ENCODE data around the gene DCST2. TPM values are rescaled to one million over a fixed set of nuclear protein-coding genes. Genes with fewer than 3 reads are reported as not detected.

The DCST2 gene
- polyA plus RNA-seq, 4 donors, result 1.9 to 27.1 (median 10.6) TPM

- Histone ChIP-seq H3K27me3 (ENCODE audit: control insufficient read depth in 3 of 3, insufficient read depth in 3 of 3, low read length in 3 of 3) (peaks cover 0 to 3% (median 0%) of the 10 kb centered on the region in 3 donors), H3K36me3 (ENCODE audit: control insufficient read depth in 3 of 3, insufficient read depth in 2 of 3, low read depth in 1 of 3, low read length in 3 of 3) (peaks cover 4 to 55% (median 6%) of the 10 kb centered on the region in 3 donors), H3K4me1 (ENCODE audit: control insufficient read depth in 3 of 3, insufficient read depth in 2 of 3, low read depth in 1 of 3, low read length in 2 of 3) (peaks cover 1 to 18% (median 3%) of the 10 kb centered on the region in 3 donors), H3K4me3 (ENCODE audit: low read depth in 1 of 3, low read length in 3 of 3) (no peak overlapping the region), H3K27ac (ENCODE audit: low read depth in 1 of 3, low read length in 2 of 3) (no peak overlapping the region), H3K9me3 (ENCODE audit: control insufficient read depth in 2 of 2, insufficient read depth in 1 of 2, low read depth in 1 of 2, low read length in 1 of 2) (no peaks in the 10 kb centered on the region)
- FAIRE-seq (no peak), DNase-seq (no peak)
- 95 to 97% (median 95%) methylated on average over 6 to 8 of the region's 8 CpGs for WGBS, 3 donors
Measured at GRCh38 chr1:155057104-155057503, 23.5 kb upstream of the DCST2 start.

GRCh38 chr1:155053531-155054105 is 20.0 kb upstream of the DCST2 start:
- Histone ChIP-seq H3K27ac (ENCODE audit: low read depth in 1 of 3, low read length in 2 of 3) (no peak overlapping the region), H3K4me1 (ENCODE audit: control insufficient read depth in 3 of 3, insufficient read depth in 2 of 3, low read depth in 1 of 3, low read length in 2 of 3) (peaks cover 3 to 34% (median 3%) of the 10 kb centered on the region in 3 donors), H3K27me3 (ENCODE audit: control insufficient read depth in 3 of 3, insufficient read depth in 3 of 3, low read length in 3 of 3) (no peaks in the 10 kb centered on the region), H3K36me3 (ENCODE audit: control insufficient read depth in 3 of 3, insufficient read depth in 2 of 3, low read depth in 1 of 3, low read length in 3 of 3) (peaks cover 4 to 40% (median 4%) of the 10 kb centered on the region in 3 donors), H3K4me3 (ENCODE audit: low read depth in 1 of 3, low read length in 3 of 3) (no peak overlapping the region), H3K9me3 (ENCODE audit: control insufficient read depth in 2 of 2, insufficient read depth in 1 of 2, low read depth in 1 of 2, low read length in 1 of 2) (no peaks in the 10 kb centered on the region)
- WGBS, 3 donors, result 88 to 95% (median 92%) methylated on average over 7 of the region's 7 CpGs
- no peak for DNase-seq
- no peak for FAIRE-seq

- peak; percentile 50 to 72 for DNase-seq
- no peak for FAIRE-seq
- H3K4me3 ChIP-seq (ENCODE audit: low read depth in 1 of 3, low read length in 3 of 3), result peak overlapping the region; percentile 3 to 65 (median 57)
Measured at GRCh38 chr1:155052439-155053395, 19.1 kb upstream of the DCST2 start.

GRCh38 chr1:155051777-155052398 is 18.3 kb upstream of the DCST2 start:
- Histone ChIP-seq H3K9me3 (ENCODE audit: control insufficient read depth in 2 of 2, insufficient read depth in 1 of 2, low read depth in 1 of 2, low read length in 1 of 2) (no peaks in the 10 kb centered on the region), H3K27ac (ENCODE audit: low read depth in 1 of 3, low read length in 2 of 3) (peak overlapping the region; percentile 48 to 78 (median 69)), H3K4me3 (ENCODE audit: low read depth in 1 of 3, low read length in 3 of 3) (peak overlapping the region; percentile 52 to 65 (median 57)), H3K4me1 (ENCODE audit: control insufficient read depth in 3 of 3, insufficient read depth in 2 of 3, low read depth in 1 of 3, low read length in 2 of 3) (peaks cover 3 to 36% (median 4%) of the 10 kb centered on the region in 3 donors), H3K27me3 (ENCODE audit: control insufficient read depth in 3 of 3, insufficient read depth in 3 of 3, low read length in 3 of 3) (no peaks in the 10 kb centered on the region), H3K36me3 (ENCODE audit: control insufficient read depth in 3 of 3, insufficient read depth in 2 of 3, low read depth in 1 of 3, low read length in 3 of 3) (peaks cover 2 to 23% (median 4%) of the 10 kb centered on the region in 3 donors)
- FAIRE-seq, result no peak
- peak; percentile 54 to 62 for DNase-seq
- WGBS, 3 donors, result 1 to 3% (median 2%) methylated on average over 25 to 27 of the region's 27 CpGs

More at GRCh38 chr1:155052439-155053395, 19.1 kb upstream of the DCST2 start:
- Histone ChIP-seq H3K36me3 (ENCODE audit: control insufficient read depth in 3 of 3, insufficient read depth in 2 of 3, low read depth in 1 of 3, low read length in 3 of 3) (peaks cover 3 to 31% (median 4%) of the 10 kb centered on the region in 3 donors), H3K9me3 (ENCODE audit: control insufficient read depth in 2 of 2, insufficient read depth in 1 of 2, low read depth in 1 of 2, low read length in 1 of 2) (no peaks in the 10 kb centered on the region), H3K27me3 (ENCODE audit: control insufficient read depth in 3 of 3, insufficient read depth in 3 of 3, low read length in 3 of 3) (no peaks in the 10 kb centered on the region), H3K27ac (ENCODE audit: low read depth in 1 of 3, low read length in 2 of 3) (peak overlapping the region in 2 of 3 donors; percentile 15 to 78), H3K4me1 (ENCODE audit: control insufficient read depth in 3 of 3, insufficient read depth in 2 of 3, low read depth in 1 of 3, low read length in 2 of 3) (peaks cover 3 to 36% (median 4%) of the 10 kb centered on the region in 3 donors)
- WGBS, 3 donors, result 26 to 38% (median 35%) methylated on average over 12 of the region's 12 CpGs

GRCh38 chr1:155051342-155051776 is 17.8 kb upstream of the DCST2 start:
- Histone ChIP-seq H3K27me3 (ENCODE audit: control insufficient read depth in 3 of 3, insufficient read depth in 3 of 3, low read length in 3 of 3) (no peaks in the 10 kb centered on the region), H3K4me1 (ENCODE audit: control insufficient read depth in 3 of 3, insufficient read depth in 2 of 3, low read depth in 1 of 3, low read length in 2 of 3) (peaks cover 3 to 36% (median 4%) of the 10 kb centered on the region in 3 donors), H3K4me3 (ENCODE audit: low read depth in 1 of 3, low read length in 3 of 3) (peak overlapping the region; percentile 52 to 65 (median 57)), H3K36me3 (ENCODE audit: control insufficient read depth in 3 of 3, insufficient read depth in 2 of 3, low read depth in 1 of 3, low read length in 3 of 3) (peaks cover 2 to 18% (median 4%) of the 10 kb centered on the region in 3 donors), H3K27ac (ENCODE audit: low read depth in 1 of 3, low read length in 2 of 3) (peak overlapping the region; percentile 48 to 78 (median 69)), H3K9me3 (ENCODE audit: control insufficient read depth in 2 of 2, insufficient read depth in 1 of 2, low read depth in 1 of 2, low read length in 1 of 2) (no peaks in the 10 kb centered on the region)
- FAIRE-seq (no peak), DNase-seq (no peak)
- WGBS, 3 donors, result 0 to 1% (median 1%) methylated on average over 13 to 31 of the region's 31 CpGs

GRCh38 chr1:155050560-155051341 is 17.2 kb upstream of the DCST2 start, which contains the start of gene ADAM15:
ADAM15 (plus strand) TSS chr1:155051316; CDS start chr1:155051387, 71 bp downstream.
- FAIRE-seq, result no peak
- H3K4me3 ChIP-seq (ENCODE audit: low read depth in 1 of 3, low read length in 3 of 3), result peak within 1 kb of the TSS; percentile 52 to 67 (median 58)
- peaks cover 2 to 18% (median 4%) of the 10 kb centered on the region in 3 donors for H3K36me3 ChIP-seq (ENCODE audit: control insufficient read depth in 3 of 3, insufficient read depth in 2 of 3, low read depth in 1 of 3, low read length in 3 of 3)
- H3K4me1 ChIP-seq (ENCODE audit: control insufficient read depth in 3 of 3, insufficient read depth in 2 of 3, low read depth in 1 of 3, low read length in 2 of 3), result peaks cover 3 to 36% (median 4%) of the 10 kb centered on the region in 3 donors
- no peaks in the 10 kb centered on the region for H3K27me3 ChIP-seq (ENCODE audit: control insufficient read depth in 3 of 3, insufficient read depth in 3 of 3, low read length in 3 of 3)
- peak within 1 kb of the TSS; percentile 88 to 97 (median 95) for H3K27ac ChIP-seq (ENCODE audit: low read depth in 1 of 3, low read length in 2 of 3)
- H3K9me3 ChIP-seq (ENCODE audit: control insufficient read depth in 2 of 2, insufficient read depth in 1 of 2, low read depth in 1 of 2, low read length in 1 of 2), result no peaks in the 10 kb centered on the region
- DNase-seq, result peak; percentile 85 to 92
- 0% methylated on average over 72 to 99 of the region's 99 CpGs for WGBS, 3 donors

GRCh38 chr1:155049651-155050559 is 16.3 kb upstream of the DCST2 start:
- H3K9me3 ChIP-seq (ENCODE audit: control insufficient read depth in 2 of 2, insufficient read depth in 1 of 2, low read depth in 1 of 2, low read length in 1 of 2), result no peaks in the 10 kb centered on the region
- peaks cover 3 to 42% (median 4%) of the 10 kb centered on the region in 3 donors for H3K4me1 ChIP-seq (ENCODE audit: control insufficient read depth in 3 of 3, insufficient read depth in 2 of 3, low read depth in 1 of 3, low read length in 2 of 3)
- no peaks in the 10 kb centered on the region for H3K27me3 ChIP-seq (ENCODE audit: control insufficient read depth in 3 of 3, insufficient read depth in 3 of 3, low read length in 3 of 3)
- H3K4me3 ChIP-seq (ENCODE audit: low read depth in 1 of 3, low read length in 3 of 3), result peak overlapping the region in 2 of 3 donors; percentile 58 to 67
- FAIRE-seq (no peak), DNase-seq (peak in 1 of 2 donors; percentile 16)
- H3K27ac ChIP-seq (ENCODE audit: low read depth in 1 of 3, low read length in 2 of 3), result peak overlapping the region; percentile 88 to 97 (median 95)
- 15 to 19% (median 17%) methylated on average over 9 to 10 of the region's 10 CpGs for WGBS, 3 donors
- peaks cover 0 to 13% (median 0%) of the 10 kb centered on the region in 3 donors for H3K36me3 ChIP-seq (ENCODE audit: control insufficient read depth in 3 of 3, insufficient read depth in 2 of 3, low read depth in 1 of 3, low read length in 3 of 3)

Data from small intestine (tissue), 7 donors.